GM12874 (cell line): ENCODE results near the gene GRIFIN.

Source experiments
- CTCF ChIP-seq: IDR thresholded peaks from 2 replicates; pipeline ENCODE4 v1.5.1; 2011; ENCODE audit warnings: low read depth, mild to moderate bottlenecking, control low read depth, low read length, moderate library complexity; ENCODE audit not compliant: insufficient read depth

The GRIFIN gene

GRCh38 chr7:2478800-2479199 is 2.6 kb upstream of the GRIFIN start:
- no peak for TF ChIP-seq CTCF

GRCh38 chr7:2478399-2478785 is 2.2 kb upstream of the GRIFIN start:
- no peak for TF ChIP-seq CTCF

GRCh38 chr7:2477447-2478398 is 1.5 kb upstream of the GRIFIN start:
- peak; percentile 76 for TF ChIP-seq CTCF

GRCh38 chr7:2476776-2477446 is 713 bp upstream of the GRIFIN start:
- TF ChIP-seq CTCF: no peak

DNA sequence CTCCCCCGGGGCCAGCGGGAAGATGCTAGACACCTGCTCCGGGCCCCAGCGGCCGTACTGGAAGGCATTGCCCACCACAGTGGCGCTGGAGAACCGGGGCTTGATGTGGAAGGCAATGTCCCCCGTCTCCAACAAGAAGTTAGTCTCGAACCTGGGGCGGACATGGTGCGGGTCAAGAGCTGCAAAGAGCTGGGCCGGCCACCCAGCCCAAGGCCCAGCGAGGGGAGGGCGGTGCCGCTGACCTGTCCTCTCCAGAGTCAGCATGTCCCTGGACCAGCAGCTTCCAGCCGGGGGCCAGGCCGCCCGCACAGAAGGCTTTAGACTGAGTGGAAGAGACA is 551 bp downstream of the GRIFIN start:
- TF ChIP-seq CTCF: no peak

GRCh38 chr7:2474813-2475677 is 1.2 kb downstream of the GRIFIN start:
- TF ChIP-seq CTCF: no peak

DNA sequence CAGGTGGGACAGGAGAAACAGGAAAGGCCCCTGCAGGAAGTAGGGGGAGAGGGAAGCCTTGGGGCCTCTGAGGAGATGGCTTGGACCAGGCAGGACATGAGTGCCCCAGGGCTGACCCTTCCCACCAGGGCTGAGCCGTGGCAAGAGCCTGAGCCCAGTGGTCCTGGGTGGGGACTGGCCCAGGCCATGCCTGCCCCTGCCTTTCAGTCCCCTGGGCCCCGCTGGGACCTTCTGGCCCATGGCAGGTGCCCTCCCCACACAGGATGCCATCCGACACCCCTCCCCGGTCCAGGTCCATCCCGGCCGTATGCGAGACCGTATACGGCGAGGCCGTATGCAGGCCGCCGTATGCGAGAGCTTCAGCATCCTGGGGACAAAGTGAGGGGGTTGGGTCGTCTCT is 2.0 kb downstream of the GRIFIN start:
- TF ChIP-seq CTCF: no peak
